Nucleus accumbens (tissue), 56 donors: ENCODE measurements around the gene ST6GALNAC6.

Source experiments
- DNase-seq, 56 donors: peaks; one replicate each; lab custom pipeline; 2025; lab: John Stamatoyannopoulos, UW

ST6GALNAC6 gene

DNA sequence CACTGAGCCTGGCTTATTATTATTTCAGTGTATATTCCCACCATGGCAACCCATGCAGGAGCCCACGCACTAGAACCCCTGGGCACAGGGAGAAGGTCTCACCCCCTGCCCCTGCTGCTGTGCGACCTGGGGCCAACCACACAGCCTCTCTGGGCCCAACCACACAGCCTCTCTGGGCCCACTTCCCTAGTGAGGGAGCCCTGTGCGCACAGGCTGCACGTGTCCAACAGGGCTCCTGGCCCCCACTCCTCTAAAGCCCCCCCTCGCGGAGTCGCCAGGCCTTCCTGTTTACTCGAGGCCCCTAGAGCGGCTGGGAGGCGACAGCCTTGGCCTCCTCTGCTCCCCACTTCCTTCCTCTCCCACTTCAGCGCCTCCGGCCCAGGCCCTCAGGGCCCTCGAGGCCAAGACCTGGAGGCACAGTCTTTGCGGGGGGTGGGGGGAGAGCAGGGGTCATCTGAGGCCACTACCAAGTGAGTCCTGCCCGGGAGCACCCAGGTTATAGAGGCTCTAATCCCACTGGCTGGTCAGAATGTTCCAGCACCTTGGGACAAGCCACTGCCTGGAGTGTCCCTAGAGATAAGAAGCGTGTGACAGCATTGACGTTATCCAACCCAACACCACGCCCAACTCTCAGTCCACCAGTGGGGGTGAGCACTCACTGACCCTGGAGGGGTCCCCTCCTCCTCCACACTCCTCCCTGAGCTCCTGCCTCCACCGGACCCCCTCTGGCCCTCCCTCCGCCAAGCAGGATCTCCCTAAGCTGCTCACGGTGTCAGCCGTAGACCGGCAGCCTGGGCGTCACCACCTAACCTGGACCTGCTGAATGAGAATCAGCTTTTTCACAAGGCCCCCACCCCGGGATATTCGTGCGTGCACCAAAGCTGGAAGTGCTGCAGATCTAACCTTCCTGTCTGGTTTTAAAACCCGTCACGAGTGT lies 37.1 kb downstream of the ST6GALNAC6 start:
- peak in 22 of 56 donors; percentile 10 to 53 (median 24) for DNase-seq

- no peak for DNase-seq
Observed at GRCh38 chr9:127860779-127861178, 38.6 kb downstream of the ST6GALNAC6 start.

GRCh38 chr9:127860260-127860659 lies 39.1 kb downstream of the ST6GALNAC6 start:
- DNase-seq: no peak

DNA sequence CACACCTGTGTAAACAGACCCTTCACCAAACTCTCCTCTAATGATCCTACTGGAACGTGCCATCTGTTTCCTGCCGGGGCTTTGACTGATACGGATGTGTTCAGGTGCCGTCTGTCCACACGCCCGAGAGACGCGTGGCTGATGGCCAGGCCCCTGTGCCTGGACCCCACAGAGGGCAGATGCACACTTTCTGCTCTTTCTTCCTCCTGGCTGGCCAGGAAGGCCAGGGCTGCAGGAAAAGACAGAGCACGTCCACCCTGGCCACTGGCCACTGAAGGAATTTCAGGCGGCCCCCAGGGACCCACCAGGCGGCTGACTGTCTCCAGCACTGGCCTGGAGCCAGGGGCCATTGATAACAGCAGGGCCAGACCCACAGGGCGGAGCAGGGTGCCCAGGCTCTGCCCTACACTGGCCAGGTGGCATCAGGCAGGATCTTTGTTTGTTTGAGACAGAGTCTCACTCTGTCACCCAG lies 41.3 kb downstream of the ST6GALNAC6 start:
- no peak for DNase-seq

DNA sequence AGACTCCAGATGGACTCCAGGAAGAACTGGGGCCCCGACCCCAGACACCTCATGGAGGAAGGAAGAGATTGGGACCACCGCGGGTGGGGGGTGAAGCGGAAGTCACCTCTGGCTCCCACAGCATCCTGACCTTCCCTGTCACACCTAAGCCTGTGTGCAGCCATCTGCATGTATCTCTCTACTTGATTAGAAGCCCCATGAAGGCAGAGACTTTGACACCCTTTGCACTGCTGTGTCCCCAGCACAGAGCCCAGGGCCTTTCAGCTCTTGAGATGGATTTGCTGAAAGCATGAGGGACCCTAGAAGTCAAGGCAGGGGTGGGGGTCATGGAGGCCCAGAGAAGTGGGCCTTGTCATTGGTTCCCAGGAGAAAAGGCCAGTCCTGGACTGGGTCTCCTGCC lies 42.1 kb downstream of the ST6GALNAC6 start:
- DNase-seq: no peak

DNA sequence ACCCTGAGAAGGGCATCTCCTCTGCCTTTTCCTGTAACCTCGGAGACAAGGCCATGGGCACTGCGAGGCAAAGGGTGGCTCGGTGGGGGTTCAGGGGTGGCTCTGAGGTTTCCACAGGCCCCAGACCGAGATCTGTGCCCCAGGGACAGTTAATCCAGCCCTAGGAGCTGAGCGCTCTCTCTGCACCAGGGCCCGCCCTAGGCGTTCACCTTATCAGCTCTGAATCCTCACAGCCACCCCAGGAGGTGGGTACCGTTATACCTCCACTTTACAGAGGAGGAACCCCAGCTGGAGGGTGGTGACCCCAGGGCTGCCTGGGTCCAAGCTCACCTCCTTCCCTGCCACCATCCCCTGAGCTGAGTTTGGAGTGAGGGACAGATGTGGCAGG lies 42.7 kb downstream of the ST6GALNAC6 start:
- DNase-seq: no peak

DNA sequence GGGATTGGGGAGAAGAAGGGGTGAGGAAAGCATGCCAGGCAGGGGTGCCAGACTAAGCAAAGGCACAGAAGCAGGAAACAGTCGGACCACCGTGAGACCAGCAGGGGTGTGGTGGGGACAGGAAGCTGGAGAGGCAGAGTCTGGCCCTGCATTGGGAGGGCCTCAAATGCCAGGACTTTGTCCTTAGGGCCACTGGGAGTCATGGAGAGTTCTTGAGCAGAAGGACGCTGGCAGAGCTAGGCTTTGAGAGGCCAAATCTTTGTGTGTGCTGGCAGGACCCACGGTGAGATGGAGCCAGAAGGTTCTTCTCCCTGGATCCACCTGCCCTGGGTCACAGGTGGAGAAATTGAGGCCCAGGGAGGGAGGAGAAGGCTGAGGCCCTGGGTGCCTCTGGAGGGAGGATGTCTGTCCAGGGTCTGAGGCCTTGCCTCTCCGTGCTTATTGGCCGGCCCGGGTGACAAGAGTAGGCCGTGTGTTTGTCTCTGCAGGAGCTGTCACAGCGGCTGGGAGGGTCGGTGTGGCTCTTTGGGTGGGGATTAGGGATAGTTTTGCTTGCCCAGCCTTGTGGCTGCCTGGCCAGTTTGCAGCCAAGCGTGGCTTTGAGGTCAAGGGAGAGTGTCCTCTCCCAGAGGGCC lies 43.2 kb downstream of the ST6GALNAC6 start:
- DNase-seq: no peak

- no peak for DNase-seq
Observed at GRCh38 chr9:127855522-127855921, 43.9 kb downstream of the ST6GALNAC6 start.

DNA sequence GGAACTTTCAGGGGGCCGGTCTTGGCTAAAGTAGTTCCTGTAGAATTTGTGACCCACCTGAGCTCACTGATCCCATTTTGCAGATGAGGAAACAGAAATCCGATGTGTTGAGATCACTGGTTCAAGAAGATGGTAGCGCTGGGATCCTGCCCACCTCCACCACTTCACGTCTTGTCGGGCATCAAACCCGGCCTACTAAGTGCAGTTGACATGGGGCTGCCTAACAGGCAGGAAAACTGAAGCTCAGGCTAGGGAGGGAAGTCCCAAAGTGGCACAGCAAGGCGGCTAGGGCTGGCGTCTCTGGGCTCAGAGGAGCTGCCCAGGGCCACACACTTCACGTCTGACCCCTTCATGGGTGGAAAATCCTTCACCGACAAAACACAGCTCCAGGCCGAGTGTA lies 44.4 kb downstream of the ST6GALNAC6 start:
- DNase-seq: no peak

GRCh38 chr9:127854184-127854806 lies 45.1 kb downstream of the ST6GALNAC6 start, which contains the start of gene ENG:
Gene ENG, minus strand, starts transcription at chr9:127854658. Its CDS starts 303 bp downstream, at chr9:127854355.
- DNase-seq: peak in 5 of 56 donors; percentile 13 to 41 (median 14)

- no peak for DNase-seq
Observed at GRCh38 chr9:127853312-127854183, 45.9 kb downstream of the ST6GALNAC6 start.

GRCh38 chr9:127852829-127853228 lies 46.6 kb downstream of the ST6GALNAC6 start:
- no peak for DNase-seq

- DNase-seq: no peak
Observed at GRCh38 chr9:127850286-127850830, 49.0 kb downstream of the ST6GALNAC6 start.

GRCh38 chr9:127848756-127849504 lies 50.5 kb downstream of the ST6GALNAC6 start:
- DNase-seq: no peak

- no peak for DNase-seq
Observed at GRCh38 chr9:127847833-127848755, 51.3 kb downstream of the ST6GALNAC6 start.

DNA sequence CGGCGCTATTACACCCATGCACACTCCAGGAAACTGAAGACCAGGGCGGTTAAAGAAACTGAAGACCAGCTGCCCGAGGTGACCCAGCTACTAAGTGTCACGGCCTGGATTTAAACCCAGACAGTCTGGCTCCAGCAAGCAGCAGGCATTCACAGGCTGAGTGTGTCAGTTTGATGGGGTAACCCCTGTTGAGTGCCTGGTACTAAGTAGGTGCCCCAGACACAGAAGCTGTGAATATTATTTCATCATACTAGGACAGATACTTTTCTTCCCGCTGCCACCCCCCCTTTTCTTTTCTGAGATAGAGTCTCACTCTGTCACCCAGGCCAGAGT lies 52.3 kb downstream of the ST6GALNAC6 start:
- DNase-seq: no peak

DNA sequence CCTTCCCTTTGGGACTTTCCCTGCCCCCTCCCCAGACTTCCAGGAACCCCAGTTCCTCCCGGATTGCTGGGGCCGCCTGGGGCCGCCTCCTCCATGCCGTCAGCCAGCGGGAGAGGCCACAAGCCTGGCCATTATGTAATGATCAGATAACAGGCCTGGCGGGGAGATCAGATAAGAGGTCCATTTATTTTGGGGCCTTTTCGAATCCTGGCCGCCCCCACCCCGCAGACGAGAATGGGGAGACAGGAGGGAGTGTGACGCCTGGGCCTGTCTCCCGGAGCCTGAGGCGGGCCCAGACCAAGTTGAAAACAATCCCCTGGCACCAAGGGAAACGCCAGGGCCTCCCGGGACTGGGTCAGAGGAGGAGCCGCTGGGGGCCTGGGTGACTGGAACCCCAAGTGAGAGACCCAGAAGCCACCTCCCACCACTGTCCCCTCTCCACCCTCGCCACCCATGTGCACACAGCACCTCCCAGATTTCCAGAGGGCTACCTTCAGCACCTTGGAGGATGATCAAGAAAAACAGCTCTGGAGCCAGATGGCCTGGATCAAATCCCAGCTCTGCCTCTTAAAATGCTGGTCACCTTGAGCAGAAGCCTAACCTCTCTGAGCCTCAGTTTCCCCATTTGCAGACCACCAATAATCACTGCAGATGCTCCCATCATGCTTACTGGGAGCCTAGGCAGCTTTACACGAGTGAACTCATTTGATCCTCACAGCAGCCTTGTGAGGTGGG lies 52.8 kb downstream of the ST6GALNAC6 start:
- DNase-seq: no peak
